Prostate gland (tissue), 2 donors: ENCODE results near the gene RBFOX2. TPM values are rescaled to one million over a fixed set of nuclear protein-coding genes. Genes with fewer than 3 reads are reported as not detected.
A peak's percentile ranks its signal among the peaks of the same experiment; 100 is the strongest.
"Not testable (repeated sequence)": the region's sequence is repeated elsewhere in the genome, so short reads cannot be mapped to it uniquely, and the experiment has no call there.

Experiments
- DNase-seq: peaks from one replicate; pipeline ENCODE4 v3.0.0-alpha.2; 2019; ENCODE audit warnings: low spot score
- H3K27ac ChIP-seq, 2 donors: fragments of 200-600 bp; sonication (generic); 2 replicates each; pipeline ENCODE4 v1.5.1; 2017 to 2019
- H3K27me3 ChIP-seq: fragments of 200-600 bp; sonication (generic); replicated peaks from 2 replicates; pipeline ENCODE4 v1.5.1; 2019; ENCODE audit not compliant: insufficient read depth
- H3K36me3 ChIP-seq, 2 donors: fragments of 200-600 bp; sonication (generic); 1 replicate in 1 of 2; 2 replicates in 1 of 2; pipeline versions ENCODE4 v1.5.1 to v1.8.1; 2017 to 2019
- H3K4me1 ChIP-seq: fragments of 200-600 bp; sonication (generic); replicated peaks from 2 replicates; pipeline ENCODE4 v1.5.1; 2019
- H3K4me3 ChIP-seq, 2 donors: fragments of 200-600 bp; sonication (generic); 2 replicates each; pipeline ENCODE4 v1.5.1; 2017 to 2019
- H3K9me3 ChIP-seq: fragments of 200-600 bp; sonication (generic); 2 replicates; pipeline ENCODE4 v1.5.1; 2017
- POLR2A ChIP-seq: fragments of 450-650 bp; IDR thresholded peaks from one replicate; pipeline ENCODE4 v1.6.1; 2016; ENCODE audit warnings: antibody characterized with exemption, mild to moderate bottlenecking
- POLR2AphosphoS5 ChIP-seq: sonication (generic); formaldehyde crosslinking; IDR thresholded peaks from one replicate; pipeline ENCODE4 v1.6.1; 2017; ENCODE audit warnings: antibody characterized with exemption
- WGBS: methylation state at CpG from one replicate; pipeline ENCODE4 v1.1.5; 2018; 5-methylcytosine and 5-hydroxymethylcytosine counted together
- intact Hi-C: fragments of 100-400 bp; cut with DNase I; formaldehyde crosslinking; loops from one replicate; pipeline ENCODE4 v1.14.2; 2022
- total RNA-seq, 2 donors: library from RNA; depleted of rRNA; stranded (reverse); fragments of >200 nt; gene quantifications; one replicate each; pipeline ENCODE4 v1.1.0, GENCODE V29; 2016
- TF ChIP-seq, protein P1 (sequence below), 4 experiments: fragments of 200-600 bp in 2 of 4; fragments of 450-650 bp in 2 of 4; sonication (generic) in 2 of 4; IDR thresholded peaks; 1 replicate in 3 of 4; 2 replicates in 1 of 4; pipeline ENCODE4 v1.5.1; 2016 to 2019; ENCODE audit warnings: antibody characterized with exemption in 4 of 4, mild to moderate bottlenecking in 2 of 4, moderate library complexity in 2 of 4

RBFOX2 gene
- total RNA-seq, 2 donors from 2014 or later = 59.8 to 79.4 TPM

DNA sequence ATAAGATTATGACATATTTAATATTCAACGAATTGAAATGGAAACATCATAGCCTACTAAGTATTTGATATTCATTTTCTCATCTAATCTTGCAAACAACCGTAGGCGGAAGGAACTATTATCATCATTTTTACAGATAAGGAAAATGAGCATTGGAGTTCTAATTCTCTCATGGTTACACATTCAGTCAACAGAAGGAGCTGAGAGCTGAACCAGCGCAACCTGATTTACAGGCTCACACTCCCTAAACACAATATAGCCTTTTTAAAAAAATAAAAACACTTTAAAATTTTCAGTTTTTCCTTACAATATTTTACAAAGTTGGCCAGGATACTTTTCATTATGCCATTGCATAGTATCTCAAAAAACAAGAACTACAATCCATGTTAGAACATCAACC is 236.1 kb downstream of the RBFOX2 start:
- DNase-seq = peak; percentile 18
- intact Hi-C loops = no loop called here
- WGBS = 52% methylated on average over 4 of the region's 4 CpGs

DNA sequence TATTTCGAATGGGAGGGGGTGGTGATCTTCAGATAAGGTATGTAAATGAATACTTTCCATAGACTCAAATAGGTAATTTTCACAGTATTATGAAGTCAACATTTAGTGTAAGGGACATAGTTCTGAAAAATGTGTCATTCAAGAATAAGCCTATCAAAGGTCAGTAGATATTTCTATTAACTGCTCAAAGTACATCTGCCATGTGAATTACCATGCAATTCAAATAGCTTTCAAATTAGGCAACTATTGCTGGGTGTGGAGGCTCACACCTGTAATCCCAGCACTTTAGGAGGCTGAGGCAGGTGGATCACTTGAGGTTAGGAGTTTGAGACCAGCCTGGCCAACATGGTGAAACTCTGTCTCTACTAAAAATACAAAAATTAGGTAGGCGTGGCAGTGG is 236.8 kb downstream of the RBFOX2 start:
- H3K9me3 ChIP-seq, intact Hi-C loops, H3K4me3 ChIP-seq, H3K4me1 ChIP-seq, DNase-seq, H3K36me3 ChIP-seq, H3K27ac ChIP-seq, H3K27me3 ChIP-seq: not testable (repeated sequence)
- WGBS = 89% methylated on average over 2 of the region's 2 CpGs

More for the DNA sequence above, 236.1 kb downstream of the RBFOX2 start:
- H3K36me3 ChIP-seq = no peaks in the 10 kb centered on the region
- no peaks in the 10 kb centered on the region for H3K4me1 ChIP-seq
- TF ChIP-seq POLR2AphosphoS5 = peak; percentile 25
- TF ChIP-seq POLR2A = no peak
- no peaks in the 10 kb centered on the region for H3K9me3 ChIP-seq
- no peak overlapping the region for H3K4me3 ChIP-seq
- no peaks in the 10 kb centered on the region for H3K27me3 ChIP-seq
- no peak overlapping the region for H3K27ac ChIP-seq

DNA sequence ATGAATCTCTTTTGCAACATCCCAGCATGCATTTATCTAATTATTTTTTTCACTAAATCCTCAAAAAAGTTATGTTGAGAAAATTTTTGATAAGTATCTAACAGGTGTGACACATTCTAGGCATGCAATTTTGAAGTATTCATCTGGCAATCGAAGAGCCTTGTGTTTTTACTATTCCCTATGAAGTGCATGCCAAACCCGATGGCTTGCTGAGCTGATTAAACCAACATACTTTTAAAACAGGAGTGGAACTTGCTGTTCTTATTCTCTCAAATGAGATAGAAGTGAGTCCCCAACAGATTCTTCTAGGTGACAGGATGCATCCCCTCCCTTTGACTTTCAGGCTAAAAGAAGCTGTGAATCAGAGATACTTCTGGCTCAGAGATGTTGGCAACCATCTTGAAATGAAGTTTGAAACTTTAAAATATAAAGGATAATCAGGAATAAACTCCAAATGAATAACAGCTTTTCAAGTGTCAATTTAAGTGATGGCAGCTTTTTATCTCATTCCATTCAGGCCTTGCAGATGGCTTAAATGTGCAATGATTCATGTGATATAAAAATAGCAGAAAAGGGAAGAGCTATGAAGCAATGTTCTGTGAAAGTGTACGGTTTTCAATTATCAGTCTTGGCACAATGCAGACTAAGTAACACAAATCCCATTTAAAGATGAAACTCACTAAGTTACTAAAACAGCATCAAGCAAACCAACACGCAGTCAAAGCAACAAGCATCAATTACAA is 243.3 kb downstream of the RBFOX2 start:
- no peak overlapping the region for H3K27ac ChIP-seq
- H3K27me3 ChIP-seq = no peaks in the 10 kb centered on the region
- WGBS = 31% methylated on average over 4 of the region's 4 CpGs
- H3K4me1 ChIP-seq = no peaks in the 10 kb centered on the region
- TF ChIP-seq, protein P1, sequence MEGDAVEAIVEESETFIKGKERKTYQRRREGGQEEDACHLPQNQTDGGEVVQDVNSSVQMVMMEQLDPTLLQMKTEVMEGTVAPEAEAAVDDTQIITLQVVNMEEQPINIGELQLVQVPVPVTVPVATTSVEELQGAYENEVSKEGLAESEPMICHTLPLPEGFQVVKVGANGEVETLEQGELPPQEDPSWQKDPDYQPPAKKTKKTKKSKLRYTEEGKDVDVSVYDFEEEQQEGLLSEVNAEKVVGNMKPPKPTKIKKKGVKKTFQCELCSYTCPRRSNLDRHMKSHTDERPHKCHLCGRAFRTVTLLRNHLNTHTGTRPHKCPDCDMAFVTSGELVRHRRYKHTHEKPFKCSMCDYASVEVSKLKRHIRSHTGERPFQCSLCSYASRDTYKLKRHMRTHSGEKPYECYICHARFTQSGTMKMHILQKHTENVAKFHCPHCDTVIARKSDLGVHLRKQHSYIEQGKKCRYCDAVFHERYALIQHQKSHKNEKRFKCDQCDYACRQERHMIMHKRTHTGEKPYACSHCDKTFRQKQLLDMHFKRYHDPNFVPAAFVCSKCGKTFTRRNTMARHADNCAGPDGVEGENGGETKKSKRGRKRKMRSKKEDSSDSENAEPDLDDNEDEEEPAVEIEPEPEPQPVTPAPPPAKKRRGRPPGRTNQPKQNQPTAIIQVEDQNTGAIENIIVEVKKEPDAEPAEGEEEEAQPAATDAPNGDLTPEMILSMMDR (IDR thresholded peaks at IDR 0.05) = no peak
- no peak for TF ChIP-seq POLR2AphosphoS5
- TF ChIP-seq POLR2A = no peak
- no peak overlapping the region for H3K4me3 ChIP-seq
- no peaks in the 10 kb centered on the region for H3K9me3 ChIP-seq
- DNase-seq = no peak
- H3K36me3 ChIP-seq = no peaks in the 10 kb centered on the region
- intact Hi-C loops = no loop called here

DNA sequence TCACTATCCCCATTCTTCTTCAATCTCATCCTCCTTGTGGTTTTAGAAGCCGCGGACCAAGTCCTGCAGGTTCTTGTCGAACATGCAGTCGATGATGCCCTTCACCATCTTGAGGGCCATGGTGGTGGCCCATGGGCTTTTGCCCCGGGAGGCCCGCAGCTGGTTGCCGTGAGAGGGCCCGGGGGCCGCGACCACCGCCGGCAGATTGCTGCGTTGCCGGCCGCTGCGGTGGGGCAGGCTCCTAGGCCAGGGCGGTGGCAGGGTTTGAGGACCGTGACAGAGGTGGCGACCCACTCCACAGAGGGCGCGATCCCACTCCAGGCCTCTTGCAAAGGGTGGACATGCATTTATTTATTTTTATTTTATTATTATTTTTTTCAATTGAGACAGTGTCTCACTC is 244.0 kb downstream of the RBFOX2 start:
- intact Hi-C loops = no loop called here

DNA sequence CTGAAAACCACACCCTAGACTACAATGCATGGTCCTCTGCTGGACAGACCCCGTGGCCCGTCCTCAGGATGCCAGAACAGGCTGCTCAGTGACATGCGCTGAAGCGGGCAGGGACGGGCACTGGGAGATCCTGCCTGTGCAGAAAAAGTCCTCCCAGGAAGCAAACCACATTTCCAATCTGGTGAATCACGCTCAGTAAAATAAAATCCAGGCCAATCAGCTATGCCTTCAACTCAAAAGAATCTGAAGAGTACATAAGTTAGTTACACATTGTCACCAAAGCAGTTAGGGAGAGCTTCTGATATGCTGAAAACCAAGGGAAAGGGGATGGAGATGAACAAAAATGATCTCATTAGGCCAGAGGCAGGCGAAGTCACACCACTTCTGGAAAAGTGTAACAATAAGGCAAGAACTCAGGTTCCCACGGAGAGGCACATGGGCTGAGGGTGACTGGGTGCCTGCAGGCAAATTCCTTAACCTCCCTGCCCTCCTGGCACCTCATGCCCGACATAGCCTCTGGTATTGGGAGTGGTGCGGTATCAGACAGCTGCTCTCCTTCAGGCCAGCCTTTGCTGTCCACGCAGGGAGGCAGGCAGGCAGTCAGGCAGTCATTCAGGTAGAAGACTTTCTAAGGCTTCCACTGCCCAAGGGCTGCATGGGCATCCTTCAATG is 244.5 kb downstream of the RBFOX2 start:
- no peak for DNase-seq
- no peak overlapping the region for H3K27ac ChIP-seq
- H3K36me3 ChIP-seq = no peaks in the 10 kb centered on the region
- no peaks in the 10 kb centered on the region for H3K9me3 ChIP-seq
- no peak overlapping the region for H3K4me3 ChIP-seq
- TF ChIP-seq POLR2AphosphoS5 = no peak
- TF ChIP-seq, protein P1 (IDR thresholded peaks at IDR 0.05) = no peak
- no peak for TF ChIP-seq POLR2A
- no peaks in the 10 kb centered on the region for H3K4me1 ChIP-seq
- intact Hi-C loops = no loop called here
- WGBS = 86% methylated on average over 11 of the region's 11 CpGs
- H3K27me3 ChIP-seq = no peaks in the 10 kb centered on the region

More for the DNA sequence above, 244.0 kb downstream of the RBFOX2 start:
- Histone ChIP-seq H3K4me1 (no peaks in the 10 kb centered on the region), H3K9me3 (no peaks in the 10 kb centered on the region), H3K36me3 (no peaks in the 10 kb centered on the region), H3K27ac (no peak overlapping the region), H3K27me3 (no peaks in the 10 kb centered on the region), H3K4me3 (no peak overlapping the region)
- DNase-seq = no peak
- no peak for TF ChIP-seq POLR2A
- TF ChIP-seq POLR2AphosphoS5 = no peak
- TF ChIP-seq, protein P1 (IDR thresholded peaks at IDR 0.05) = no peak
- WGBS = 98% methylated on average over 21 of the region's 21 CpGs

DNA sequence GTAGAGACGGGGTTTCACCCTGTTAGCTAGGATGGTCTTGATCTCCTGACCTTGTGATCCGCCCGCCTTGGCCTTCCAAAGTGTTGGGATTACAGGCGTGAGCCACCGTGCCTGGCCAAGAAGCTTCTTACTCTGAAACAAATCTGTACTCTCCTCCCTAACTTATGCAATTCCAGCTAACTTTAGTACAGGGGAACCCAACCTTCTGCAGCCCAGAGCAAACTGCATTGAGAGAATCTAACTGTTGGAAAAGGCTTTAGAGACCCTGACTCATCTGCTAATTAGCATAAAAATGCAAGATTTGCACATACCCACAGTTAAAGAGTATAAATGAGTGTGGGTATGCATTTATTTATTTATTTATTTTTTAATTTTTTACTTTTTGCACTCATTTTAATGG is 246.1 kb downstream of the RBFOX2 start:
- no peak overlapping the region for H3K27ac ChIP-seq
- no peaks in the 10 kb centered on the region for H3K27me3 ChIP-seq
- no peaks in the 10 kb centered on the region for H3K4me1 ChIP-seq
- H3K9me3 ChIP-seq = no peaks in the 10 kb centered on the region
- H3K36me3 ChIP-seq = no peaks in the 10 kb centered on the region
- no peak overlapping the region for H3K4me3 ChIP-seq
- TF ChIP-seq POLR2A = no peak
- WGBS = 95% methylated on average over 5 of the region's 5 CpGs
- no peak for DNase-seq
- intact Hi-C loops = no loop called here
